ENCODE measurements around the gene TCF7L1. TPM values are rescaled to one million over a fixed set of nuclear protein-coding genes. Genes with fewer than 3 reads are reported as not detected.

The TCF7L1 gene
- total and polyA plus RNA-seq, 2 experiments from 2014 or later, result 0.65 to 1.8 TPM

DNA sequence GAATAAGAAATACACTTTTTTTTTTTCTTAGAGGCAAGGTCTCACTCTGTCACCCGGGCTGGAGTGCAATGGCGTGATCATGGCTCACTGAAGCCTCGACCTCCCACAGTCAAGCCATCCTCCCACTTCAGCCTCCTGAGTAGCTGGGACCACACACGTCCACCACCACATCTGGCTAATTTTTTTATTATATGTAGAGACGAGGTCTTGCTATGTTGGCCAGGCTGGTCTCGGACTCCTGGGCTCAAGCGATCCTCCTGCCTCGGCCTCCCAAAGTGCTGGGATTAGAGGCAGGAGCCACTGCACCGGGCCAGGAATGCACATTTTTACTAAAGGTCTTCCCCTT, 192.2 kb downstream of the TCF7L1 start:
- in situ Hi-C loops (cut with MboI), result no loop called here
- Histone ChIP-seq H3K4me2 (ENCODE audit: unreplicated experiment) (peak overlapping the region; percentile 99), H3F3A (ENCODE audit: insufficient read depth) (peaks cover 34% of the 10 kb centered on the region), H3K9ac (peak overlapping the region; percentile 90), H3K9me3 (ENCODE audit: low read depth) (no peaks in the 10 kb centered on the region), H3K9me2 (ENCODE audit: insufficient read depth) (no peaks in the 10 kb centered on the region), H3K36me3 (ENCODE audit: low read depth) (peaks cover 43% of the 10 kb centered on the region), H3K4me3 (peak overlapping the region; percentile 89), H2AFZ (no peak overlapping the region), H3K27ac (peak overlapping the region; percentile 17; the same call in 1 of the 2 replicates), H3K79me2 (ENCODE audit: insufficient read depth) (peaks cover 71% of the 10 kb centered on the region), H3K27me3 (replicated peaks; ENCODE audit: insufficient read depth) (no peaks in the 10 kb centered on the region), H4K20me1 (ENCODE audit: insufficient read depth) (no peaks in the 10 kb centered on the region; the same call in 1 of the 2 replicates), H3K4me1 (ENCODE audit: insufficient read depth) (peaks cover 16% of the 10 kb centered on the region; the same call in 1 of the 2 replicates)
- WGBS, 2 experiments (ENCODE audit: low coverage in 1 of 2, low lambda C conversion rate in 2 of 2, missing lambda C conversion rate in 2 of 2), result 45 to 47% methylated on average over 9 of the region's 9 CpGs
- no peak for TF ChIP-seq EZH2phosphoT487 (IDR thresholded peaks at IDR 0.05; ENCODE audit: insufficient read depth, low read depth)
- TF ChIP-seq EZH2 (IDR thresholded peaks at IDR 0.05; ENCODE audit: insufficient read depth, poor library complexity, severe bottlenecking), result no peak
- no peak for DNase-seq

DNA sequence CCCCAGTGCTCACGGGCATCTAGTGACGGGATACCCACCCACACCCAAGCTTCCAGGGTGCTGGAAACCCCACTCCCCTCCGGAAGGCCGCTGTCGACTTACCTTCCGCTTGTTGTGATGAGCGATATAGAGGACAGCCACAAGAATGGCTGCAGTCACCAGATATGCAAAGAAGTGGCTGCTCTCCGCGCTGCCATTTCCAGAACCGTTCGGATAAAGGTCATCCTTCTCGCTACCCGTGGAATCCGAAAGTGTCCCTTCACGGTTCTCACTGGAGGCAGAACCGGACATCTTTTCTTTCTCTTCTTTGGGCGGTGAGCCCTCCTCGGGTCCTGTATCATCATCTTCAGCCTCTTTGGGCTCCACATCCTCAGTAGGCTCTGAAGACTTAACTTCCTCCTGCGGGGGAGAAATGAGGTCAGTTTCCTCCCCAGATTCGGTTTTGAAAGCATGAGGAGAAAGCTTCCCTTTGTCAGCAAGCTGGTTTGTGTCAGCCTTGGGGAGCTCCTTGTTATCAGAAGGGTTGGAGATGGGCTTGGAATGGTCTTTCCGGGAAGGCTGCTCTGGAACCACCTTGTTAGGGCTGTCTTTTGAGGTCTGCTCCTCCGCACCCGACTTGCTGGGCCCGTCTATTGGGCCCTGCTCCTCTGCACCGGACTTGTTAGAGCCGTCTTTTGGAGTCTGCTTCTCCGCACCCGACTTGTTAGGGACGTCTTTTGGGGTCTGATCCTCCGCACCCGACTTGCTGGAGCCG, 193.4 kb downstream of the TCF7L1 start:
- Histone ChIP-seq H3K4me2 (ENCODE audit: unreplicated experiment) (peak overlapping the region; percentile 99), H3K4me1 (ENCODE audit: insufficient read depth) (peaks cover 16% of the 10 kb centered on the region; the same call in 1 of the 2 replicates), H4K20me1 (ENCODE audit: insufficient read depth) (no peaks in the 10 kb centered on the region; the same call in 1 of the 2 replicates), H2AFZ (no peak overlapping the region; the same call in 1 of the 2 replicates), H3F3A (ENCODE audit: insufficient read depth) (peaks cover 29% of the 10 kb centered on the region), H3K36me3 (ENCODE audit: low read depth) (peaks cover 31% of the 10 kb centered on the region), H3K27me3 (replicated peaks; ENCODE audit: insufficient read depth) (no peaks in the 10 kb centered on the region), H3K79me2 (ENCODE audit: insufficient read depth) (peaks cover 60% of the 10 kb centered on the region), H3K27ac (peak overlapping the region; percentile 87), H3K9ac (peak overlapping the region; percentile 90), H3K9me2 (ENCODE audit: insufficient read depth) (no peaks in the 10 kb centered on the region), H3K4me3 (peak overlapping the region; percentile 89), H3K9me3 (ENCODE audit: low read depth) (no peaks in the 10 kb centered on the region)
- 13 to 14% methylated on average over 31 to 32 of the region's 32 CpGs for WGBS, 2 experiments (ENCODE audit: low coverage in 1 of 2, low lambda C conversion rate in 2 of 2, missing lambda C conversion rate in 2 of 2)
- TF ChIP-seq EZH2 (IDR thresholded peaks at IDR 0.05; ENCODE audit: insufficient read depth, poor library complexity, severe bottlenecking) (no peak), EZH2phosphoT487 (IDR thresholded peaks at IDR 0.05; ENCODE audit: insufficient read depth, low read depth) (no peak)
- in situ Hi-C loops (cut with MboI), result no loop called here
- peak; percentile 64 for DNase-seq

DNA sequence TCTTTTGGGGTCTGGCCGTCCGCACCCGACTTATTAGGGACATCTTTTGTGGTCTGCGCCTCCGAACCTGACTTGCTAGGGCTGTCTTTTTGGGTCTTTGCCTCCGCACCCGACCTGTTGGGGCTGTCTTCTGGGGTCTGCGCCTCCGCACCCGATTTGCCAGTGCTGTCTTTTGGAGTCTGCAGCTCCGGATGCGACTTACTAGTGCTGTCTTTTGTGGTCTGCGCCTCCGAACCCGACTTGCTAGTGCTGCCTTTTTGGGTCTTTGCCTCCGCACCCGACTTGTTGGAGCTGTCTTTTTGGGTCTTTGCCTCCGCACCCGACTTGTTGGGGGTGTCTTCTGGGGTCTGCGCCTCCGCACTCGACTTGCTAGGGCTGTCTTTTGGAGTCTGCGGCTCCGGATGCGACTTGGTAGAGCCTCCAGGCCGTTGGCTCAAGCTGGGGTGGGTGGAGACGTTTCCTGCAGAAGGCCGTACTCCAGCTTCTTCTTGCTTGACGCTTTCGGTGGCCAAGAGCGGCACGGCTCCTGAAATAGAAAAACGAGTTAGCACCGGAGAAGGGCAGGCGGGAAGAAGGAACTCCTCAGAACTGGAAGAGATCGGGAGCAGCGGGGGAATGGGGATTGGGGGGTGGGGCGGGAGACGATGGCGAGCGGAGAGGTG, 194.1 kb downstream of the TCF7L1 start:
- TF ChIP-seq EZH2phosphoT487 (IDR thresholded peaks at IDR 0.05; ENCODE audit: insufficient read depth, low read depth) (no peak), EZH2 (IDR thresholded peaks at IDR 0.05; ENCODE audit: insufficient read depth, poor library complexity, severe bottlenecking) (no peak)
- in situ Hi-C loops (cut with MboI), result no loop called here
- Histone ChIP-seq H3K27ac (peak overlapping the region; percentile 87), H3K27me3 (replicated peaks; ENCODE audit: insufficient read depth) (no peaks in the 10 kb centered on the region), H3K4me3 (peak overlapping the region; percentile 89), H3K4me1 (ENCODE audit: insufficient read depth) (peaks cover 16% of the 10 kb centered on the region; the same call in 1 of the 2 replicates), H3K36me3 (ENCODE audit: low read depth) (peaks cover 24% of the 10 kb centered on the region), H3K79me2 (ENCODE audit: insufficient read depth) (peaks cover 53% of the 10 kb centered on the region), H2AFZ (peak overlapping the region; percentile 52), H3K9me2 (ENCODE audit: insufficient read depth) (no peaks in the 10 kb centered on the region), H3K4me2 (ENCODE audit: unreplicated experiment) (peak overlapping the region; percentile 99), H3K9ac (peak overlapping the region; percentile 90), H4K20me1 (ENCODE audit: insufficient read depth) (no peaks in the 10 kb centered on the region; the same call in 1 of the 2 replicates), H3K9me3 (ENCODE audit: low read depth) (no peaks in the 10 kb centered on the region), H3F3A (ENCODE audit: insufficient read depth) (peaks cover 29% of the 10 kb centered on the region)
- peak; percentile 79 for DNase-seq
- whole genome bisulfite sequencing, 2 experiments (ENCODE audit: low coverage in 1 of 2, low lambda C conversion rate in 2 of 2, missing lambda C conversion rate in 2 of 2), result 2% methylated on average over 41 of the region's 41 CpGs

DNA sequence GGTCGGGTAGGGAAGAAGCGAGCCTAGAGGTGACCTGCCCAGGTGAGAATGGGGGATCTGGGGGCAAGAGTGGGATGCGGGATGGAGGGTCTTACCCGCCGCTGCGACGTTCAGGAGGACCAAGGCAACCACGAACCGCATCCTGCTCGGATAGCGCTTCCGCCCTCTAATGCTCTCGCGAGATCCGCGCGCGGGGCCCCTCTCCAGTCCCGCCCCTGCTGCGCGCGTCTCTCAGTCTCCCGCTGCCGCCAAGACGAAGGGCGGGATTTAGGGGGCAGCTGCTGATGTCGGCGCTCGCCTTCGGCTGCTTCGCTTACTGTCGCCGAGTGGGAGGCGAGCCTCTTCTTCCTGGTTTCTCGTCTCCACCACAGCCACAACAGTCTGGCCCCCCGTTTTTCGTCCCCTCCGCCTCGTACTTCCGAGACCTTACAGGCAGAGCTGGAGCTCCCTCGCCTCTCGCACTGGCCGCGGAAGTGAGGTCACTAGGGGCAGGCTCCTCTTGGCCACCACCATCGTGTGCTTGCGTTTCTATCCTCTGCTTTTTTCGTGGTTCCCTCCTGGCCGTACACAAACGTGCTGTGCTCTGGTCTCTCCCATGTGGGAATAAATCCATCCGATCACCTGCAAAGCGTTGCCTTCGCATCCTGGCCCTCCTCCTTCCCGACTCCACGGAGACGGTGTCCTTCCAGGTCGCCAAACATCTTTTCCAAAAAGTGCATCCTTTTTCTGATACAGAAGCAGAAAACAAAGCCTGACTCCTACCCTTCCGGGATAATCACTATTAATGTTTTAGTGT, 194.8 kb downstream of the TCF7L1 start, which contains the start of gene TGOLN2:
TGOLN2 (minus strand) TSS at position 168 of the 796 bp plus-strand sequence; CDS start at position 141, 27 bp downstream.
- Histone ChIP-seq H4K20me1 (ENCODE audit: insufficient read depth) (no peaks in the 10 kb centered on the region; the same call in 1 of the 2 replicates), H3K4me1 (ENCODE audit: insufficient read depth) (peaks cover 16% of the 10 kb centered on the region; the same call in 1 of the 2 replicates), H3K27ac (peak within 1 kb of the TSS; percentile 87), H3F3A (ENCODE audit: insufficient read depth) (peaks cover 29% of the 10 kb centered on the region), H3K9ac (peak within 1 kb of the TSS; percentile 90), H3K4me2 (ENCODE audit: unreplicated experiment) (peak within 1 kb of the TSS; percentile 99), H3K4me3 (peak within 1 kb of the TSS; percentile 89), H2AFZ (peak within 1 kb of the TSS; percentile 98), H3K9me3 (ENCODE audit: low read depth) (no peaks in the 10 kb centered on the region), H3K36me3 (ENCODE audit: low read depth) (peaks cover 17% of the 10 kb centered on the region; the same call in 1 of the 2 replicates), H3K9me2 (ENCODE audit: insufficient read depth) (no peaks in the 10 kb centered on the region), H3K27me3 (replicated peaks; ENCODE audit: insufficient read depth) (no peaks in the 10 kb centered on the region), H3K79me2 (ENCODE audit: insufficient read depth) (peaks cover 45% of the 10 kb centered on the region)
- 0 to 2% methylated on average over 50 to 57 of the region's 57 CpGs for WGBS, 2 experiments (ENCODE audit: low coverage in 1 of 2, low lambda C conversion rate in 2 of 2, missing lambda C conversion rate in 2 of 2)
- no peak for TF ChIP-seq EZH2phosphoT487 (IDR thresholded peaks at IDR 0.05; ENCODE audit: insufficient read depth, low read depth)
- TF ChIP-seq EZH2 (IDR thresholded peaks at IDR 0.05; ENCODE audit: insufficient read depth, poor library complexity, severe bottlenecking), result no peak
- in situ Hi-C loops (cut with MboI), result no loop called here
- DNase-seq, result peak; percentile 98

Data from GM23248 (cell line).